Measurements from ENCODE around the gene PHLDA2.

Gene PHLDA2

DNA sequence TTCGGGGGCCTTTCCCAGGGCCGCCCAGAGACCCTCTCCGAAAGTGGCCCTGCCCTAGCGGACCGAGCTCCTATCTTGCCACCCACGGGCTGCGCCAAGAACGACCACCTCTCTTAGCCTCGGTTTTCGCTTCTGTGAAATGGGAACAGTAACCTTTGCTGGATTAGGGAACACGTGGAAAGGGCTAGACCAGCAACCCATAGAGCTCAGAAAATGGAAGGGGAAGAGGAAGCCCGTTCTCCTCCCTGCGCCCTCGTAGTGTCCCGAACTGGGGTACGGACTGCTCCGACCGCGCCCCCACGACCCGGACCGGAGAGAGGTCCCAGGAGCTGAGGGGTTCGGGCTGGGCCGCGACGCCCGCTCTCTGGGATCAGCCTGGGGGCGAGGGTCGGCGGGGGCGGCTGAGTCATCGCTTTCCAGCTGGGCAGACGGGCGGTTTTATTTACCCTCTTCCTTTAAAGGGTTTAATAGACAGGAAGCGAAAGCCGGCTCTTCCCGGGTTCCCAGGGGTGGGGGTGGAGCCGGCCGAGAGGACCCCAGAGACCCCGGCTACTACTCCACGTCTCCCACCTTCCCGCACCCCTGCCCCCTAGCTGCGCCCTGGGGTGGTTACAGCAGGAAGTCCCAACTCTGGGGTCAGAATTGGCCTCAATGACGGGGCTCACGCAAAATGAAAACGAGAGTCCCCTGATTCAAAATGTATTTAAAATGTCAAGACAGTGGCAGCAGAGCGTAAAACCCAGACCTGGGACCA, 907 bp upstream of the PHLDA2 start:
- DNase-seq, result peak; percentile 35

GRCh38 chr11:2929531-2929949, 320 bp upstream of the PHLDA2 start:
- peak; percentile 43 for DNase-seq

DNA sequence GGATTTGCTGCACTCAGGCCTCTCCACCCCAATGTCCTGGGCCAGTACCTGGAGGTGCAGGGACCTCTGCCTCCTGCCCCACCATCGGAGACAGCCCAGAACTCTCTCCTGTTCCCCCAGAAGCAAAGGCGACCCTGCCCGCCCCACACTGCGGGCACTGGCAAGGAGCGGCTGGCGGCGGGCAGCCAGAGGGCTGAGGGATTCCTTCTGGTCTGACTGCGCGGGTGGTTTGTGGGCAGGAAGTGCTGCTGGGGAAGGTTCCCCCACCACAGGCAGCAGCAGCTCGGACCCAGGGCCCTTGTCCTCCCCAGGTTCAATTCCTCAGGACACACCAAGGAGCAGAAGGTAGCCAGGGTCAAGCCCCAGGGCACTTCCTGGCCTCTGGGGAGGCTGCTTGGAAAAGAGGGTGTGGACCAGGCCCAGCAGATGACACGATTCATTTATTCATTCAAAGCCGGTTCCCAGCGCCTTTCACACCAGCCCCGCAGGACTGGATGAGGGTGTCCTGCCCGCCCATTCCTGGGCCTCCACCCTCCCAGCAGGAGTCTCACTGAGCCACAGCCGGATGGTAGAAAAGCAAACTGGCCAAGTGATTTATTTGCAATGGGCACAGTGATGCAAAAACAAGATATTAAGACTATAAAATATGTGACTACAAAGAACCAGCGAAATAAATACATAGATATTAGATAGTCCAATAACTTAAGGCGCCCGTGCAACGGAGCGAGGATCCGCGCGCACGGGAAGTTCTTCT, 1.2 kb downstream of the PHLDA2 start:
- DNase-seq, result no peak

DNA sequence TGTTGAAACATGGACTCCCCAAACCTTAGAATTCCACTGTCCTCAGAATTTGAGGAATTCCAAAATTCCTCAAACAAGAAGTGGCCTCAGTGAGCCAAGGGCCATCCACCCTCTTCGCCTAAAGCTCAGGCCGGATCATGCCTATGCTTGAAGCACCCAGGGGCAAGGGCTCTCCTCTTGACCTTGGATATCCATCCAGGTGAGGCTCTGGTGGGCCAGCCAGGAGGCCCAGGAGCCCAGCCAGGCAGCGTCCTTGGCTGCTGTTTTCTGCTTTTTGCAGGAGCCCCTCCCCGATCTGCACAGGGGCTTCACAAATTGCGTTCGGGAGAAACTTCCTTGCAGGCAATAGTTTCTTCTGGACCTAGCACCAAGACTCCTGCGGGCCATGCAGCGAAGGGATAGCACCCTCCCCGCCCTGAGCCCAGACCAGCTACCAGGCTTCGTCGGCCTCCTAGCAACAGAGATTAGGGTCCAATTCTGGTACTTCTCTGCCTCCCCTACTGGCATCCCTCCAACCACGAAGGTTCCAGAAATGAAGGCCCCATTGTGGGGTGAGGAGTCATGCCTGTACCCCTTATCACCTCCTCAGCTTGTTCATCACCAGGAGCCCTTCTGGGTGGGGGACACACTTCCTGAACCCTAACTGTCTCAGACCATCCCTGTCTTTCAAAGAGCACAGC, 2.0 kb downstream of the PHLDA2 start:
- DNase-seq, result no peak

- DNase-seq, result no peak
Observed at GRCh38 chr11:2926611-2927051, 2.6 kb downstream of the PHLDA2 start.

DNA sequence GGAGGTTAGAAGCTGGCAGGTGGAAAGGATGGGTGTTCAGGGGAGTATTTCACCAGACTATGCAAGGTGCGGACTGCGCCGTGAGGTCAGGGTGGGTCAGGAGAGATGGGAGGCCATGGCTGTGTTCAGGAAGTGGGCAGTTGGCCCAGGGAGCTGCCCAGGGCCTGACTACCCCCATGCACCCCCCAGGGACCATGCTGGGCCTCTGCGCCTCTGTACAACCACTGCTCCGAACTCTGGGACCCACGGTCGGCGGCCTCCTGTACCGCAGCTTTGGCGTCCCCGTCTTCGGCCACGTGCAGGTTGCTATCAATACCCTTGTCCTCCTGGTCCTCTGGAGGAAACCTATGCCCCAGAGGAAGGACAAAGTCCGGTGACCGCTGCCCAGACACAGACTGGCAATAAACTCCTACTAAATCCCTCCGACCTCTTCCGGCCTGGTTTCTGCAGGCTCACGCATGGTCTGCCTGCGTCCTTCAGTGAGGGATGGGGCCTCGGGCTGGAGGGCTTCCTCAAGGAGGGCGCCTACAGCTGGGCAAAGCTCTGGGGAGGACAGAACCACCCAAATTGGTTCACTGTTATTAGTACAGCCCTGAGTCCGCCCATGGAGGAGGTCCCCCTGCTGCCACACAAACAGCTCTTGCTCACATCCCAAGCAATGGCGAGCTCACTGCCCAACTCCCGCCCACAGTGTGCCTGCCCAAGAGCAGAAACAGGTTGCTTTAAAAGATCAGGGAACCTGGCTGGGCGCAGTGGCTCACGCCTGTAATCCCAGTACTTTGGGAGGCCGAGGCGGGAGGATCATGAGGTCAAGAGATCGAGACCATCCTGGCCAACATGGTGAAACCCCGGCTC, 4.2 kb downstream of the PHLDA2 start:
- no peak for DNase-seq

- DNase-seq, result no peak
Observed at GRCh38 chr11:2924381-2924780, 4.8 kb downstream of the PHLDA2 start.

DNA sequence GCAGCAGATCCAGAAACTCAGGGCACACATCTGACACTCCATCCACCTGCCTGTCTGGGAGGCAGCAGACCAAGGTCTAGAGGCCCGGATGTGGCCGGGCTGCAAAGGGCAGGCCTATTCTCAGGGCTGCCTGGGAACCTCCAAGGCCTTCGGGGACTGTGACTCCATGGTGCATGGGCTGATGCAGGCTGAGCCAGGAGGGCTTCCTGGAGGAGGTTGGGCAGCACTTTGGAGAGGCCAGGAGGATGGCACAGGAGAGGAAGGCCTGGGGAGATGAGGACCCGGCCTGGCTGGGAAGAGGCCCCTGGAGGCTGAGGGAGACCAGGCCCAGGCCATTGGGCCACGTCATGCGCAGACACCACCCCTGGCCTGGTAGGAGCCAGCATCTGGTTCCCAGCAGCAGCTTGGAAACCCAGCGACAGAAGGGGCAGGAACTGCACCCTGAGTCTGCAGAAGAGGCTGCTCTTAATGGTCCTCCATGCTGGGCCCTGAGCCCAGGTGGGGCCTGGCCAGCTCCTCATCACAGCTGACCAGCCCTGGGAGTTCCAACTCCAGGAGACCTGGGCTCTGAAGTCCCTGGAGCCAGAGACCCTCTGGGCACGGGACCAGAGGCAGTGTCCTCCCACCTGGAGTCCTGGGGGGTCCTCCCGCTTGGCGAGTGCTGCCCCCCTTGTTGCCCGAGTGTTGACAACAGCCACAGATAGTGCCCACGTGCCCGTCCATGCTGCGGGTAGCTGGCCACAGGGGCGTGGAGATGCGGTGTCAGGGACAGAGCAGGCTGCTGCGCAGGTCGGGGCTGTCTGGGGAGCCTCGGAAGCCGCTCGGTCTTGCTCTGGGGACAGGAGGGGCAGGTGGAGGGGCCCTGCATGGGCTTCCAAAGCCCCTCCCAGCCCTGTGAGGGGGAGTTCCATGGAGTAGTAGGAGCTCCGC, 5.5 kb downstream of the PHLDA2 start:
- DNase-seq, result no peak

DNA sequence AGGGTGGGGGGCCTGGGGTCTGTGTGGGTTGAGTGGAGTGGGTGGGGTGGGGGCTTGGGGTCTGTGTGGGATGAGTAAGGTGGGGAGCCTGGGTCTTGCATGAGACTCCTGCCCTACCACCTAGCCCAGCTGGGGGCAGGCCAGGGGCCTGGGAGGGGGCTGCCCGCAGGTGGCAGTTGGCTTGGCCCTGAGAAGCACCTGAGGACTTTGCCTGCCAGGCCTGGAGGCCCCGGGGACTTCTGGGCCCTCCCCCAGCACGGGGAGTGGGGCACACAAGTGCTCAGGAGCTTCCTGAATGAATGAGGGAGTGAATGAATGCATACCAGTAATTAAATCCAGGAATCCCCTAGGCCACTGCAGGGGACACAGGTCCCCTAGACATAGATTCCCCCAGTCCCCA, 6.6 kb downstream of the PHLDA2 start:
- DNase-seq, result no peak

DNA sequence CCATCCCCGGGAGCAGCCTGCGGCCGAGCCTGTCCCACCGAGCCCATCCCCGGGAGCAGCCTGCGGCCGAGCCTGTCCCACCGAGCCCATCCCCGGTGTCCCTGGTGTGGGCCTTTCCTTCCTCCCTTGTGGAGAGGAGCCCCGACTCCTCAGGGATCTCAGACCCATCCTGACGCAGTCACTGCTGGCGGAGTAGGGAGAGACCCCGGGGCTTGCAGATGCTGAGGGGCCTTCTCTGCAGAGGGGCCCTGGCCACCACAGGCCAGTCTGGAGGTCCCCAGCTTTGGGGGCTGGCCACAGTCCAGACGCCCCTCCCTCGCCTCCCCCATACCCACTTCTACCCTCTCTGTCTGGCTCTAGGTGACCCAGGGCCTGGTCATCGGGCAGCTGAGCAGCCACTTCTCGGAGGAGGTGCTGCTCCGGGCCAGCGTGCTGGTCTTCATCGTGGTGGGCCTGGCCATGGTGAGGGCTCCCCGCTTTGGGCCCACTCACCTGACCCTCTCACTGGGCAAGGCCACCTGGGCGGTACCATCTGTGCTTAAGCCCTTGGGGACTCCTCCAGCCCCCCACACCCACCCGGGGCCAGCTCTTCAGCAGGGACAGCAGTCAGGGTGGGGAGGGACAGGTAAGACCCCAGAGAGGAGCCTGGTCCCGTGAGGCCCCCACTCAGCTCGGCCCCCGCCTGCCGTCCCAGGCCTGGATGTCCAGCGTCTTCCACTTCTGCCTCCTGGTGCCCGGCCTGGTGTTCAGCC, 7.3 kb downstream of the PHLDA2 start:
- DNase-seq, result no peak

DNA sequence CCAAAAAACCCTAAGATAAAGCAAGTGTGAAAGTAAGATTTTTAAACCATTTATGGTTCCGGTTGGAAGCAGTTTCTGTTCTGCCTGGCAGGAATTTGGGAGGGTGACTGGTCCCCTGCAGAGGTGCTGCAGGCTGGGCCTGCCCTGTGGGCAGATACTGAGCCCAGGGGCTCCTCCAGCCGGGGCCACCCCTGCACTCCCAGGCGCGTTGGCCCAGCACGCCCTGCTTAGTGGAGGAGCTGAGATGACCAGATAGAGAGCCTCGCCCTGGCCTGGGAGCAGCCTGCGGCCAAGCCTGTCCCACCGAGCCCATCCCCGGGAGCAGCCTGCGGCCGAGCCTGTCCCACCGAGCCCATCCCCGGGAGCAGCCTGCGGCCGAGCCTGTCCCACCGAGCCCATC, 8.0 kb downstream of the PHLDA2 start:
- DNase-seq, result no peak

DNA sequence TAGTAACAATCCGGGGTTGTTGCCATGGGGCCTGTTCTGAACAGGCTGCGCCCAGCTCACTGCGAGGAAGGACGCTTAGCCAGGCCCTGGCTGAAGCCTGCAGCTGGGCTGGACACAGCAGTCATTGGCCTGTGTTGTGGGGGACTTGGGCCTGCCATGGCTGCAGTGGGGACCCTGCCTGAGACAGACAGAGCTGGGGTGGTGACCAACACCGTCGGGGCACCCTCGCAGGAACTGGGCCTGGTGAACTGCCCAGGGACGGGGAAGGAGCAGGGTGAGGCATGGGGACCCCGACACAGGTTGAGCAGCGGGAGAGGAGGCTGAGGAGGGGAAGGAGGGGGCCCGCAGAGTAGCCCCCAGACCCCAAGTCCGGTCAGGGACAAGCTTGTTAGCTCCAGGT, 8.9 kb downstream of the PHLDA2 start:
- no peak for DNase-seq

- no peak for DNase-seq
Observed at GRCh38 chr11:2919837-2920236, 9.4 kb downstream of the PHLDA2 start.

DNA sequence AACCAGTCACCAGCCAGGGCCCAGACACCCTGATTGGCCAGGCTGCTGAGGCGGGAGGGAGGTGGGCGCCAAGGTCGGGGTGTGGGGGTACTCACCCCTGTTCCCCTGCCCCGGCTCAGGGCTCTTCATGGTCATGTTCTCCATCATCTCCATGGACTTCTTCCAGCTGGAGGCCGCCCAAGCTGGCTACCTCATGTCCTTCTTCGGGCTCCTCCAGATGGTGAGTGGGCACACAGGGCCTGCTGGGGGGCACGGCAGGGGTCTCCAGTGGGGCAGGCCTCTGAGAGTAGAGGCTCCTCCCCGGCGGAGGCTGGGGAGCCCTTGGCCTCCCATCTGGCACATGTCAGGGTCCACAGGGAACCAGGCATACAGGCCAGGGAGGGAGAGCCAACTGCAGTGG, 10.0 kb downstream of the PHLDA2 start:
- DNase-seq, result no peak

GRCh38 chr11:2917842-2918490, 11.3 kb downstream of the PHLDA2 start:
- no peak for DNase-seq

GRCh38 chr11:2916892-2917645, 12.2 kb downstream of the PHLDA2 start:
- DNase-seq, result no peak

- DNase-seq, result no peak
Observed at GRCh38 chr11:2916114-2916891, 12.9 kb downstream of the PHLDA2 start.

DNA sequence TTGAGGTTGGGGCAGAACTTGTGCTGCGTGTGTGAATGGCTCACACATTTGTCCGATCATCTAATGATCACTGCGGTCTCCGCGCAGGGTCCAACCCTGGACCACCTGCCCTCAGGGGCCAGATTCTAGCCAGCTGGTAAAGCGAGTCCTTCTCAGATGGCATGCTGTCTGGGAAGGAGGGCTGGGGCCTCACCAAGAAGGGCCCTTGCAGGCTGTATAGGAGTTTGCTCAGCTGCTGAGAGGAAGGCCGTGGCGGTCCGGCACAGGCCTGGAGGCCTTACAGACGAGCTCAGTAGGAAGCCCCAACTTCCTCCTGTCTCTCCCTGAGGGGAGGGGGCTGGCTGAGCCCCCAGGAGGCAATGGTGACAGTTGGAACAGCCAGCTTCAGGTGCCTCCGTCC, 13.7 kb downstream of the PHLDA2 start:
- DNase-seq, result no peak
